Breast epithelium (tissue), 4 donors: ENCODE data around the gene PPM1L. TPM values are rescaled to one million over a fixed set of nuclear protein-coding genes. Genes with fewer than 3 reads are reported as not detected.

ENCODE experiments used
- DNase-seq, 2 donors: peaks; one replicate each; pipeline ENCODE4 v3.0.0-alpha.2; 2019; ENCODE audit warnings: low spot score in 2 of 2
- H3K27ac ChIP-seq, 2 donors: fragments of 200-600 bp; sonication (generic) in 1 of 2; one replicate each; pipeline ENCODE4 v1.5.1; 2016 to 2019; ENCODE audit warnings: mild to moderate bottlenecking in 1 of 2
- H3K27me3 ChIP-seq, 2 donors: fragments of 200-600 bp; sonication (generic) in 1 of 2; one replicate each; pipeline versions ENCODE4 v1.5.1 to v1.6.0; 2017 to 2019; ENCODE audit warnings: control low read depth in 1 of 2, mild to moderate bottlenecking in 1 of 2
- H3K36me3 ChIP-seq: fragments of 200-600 bp; one replicate; pipeline ENCODE4 v1.5.1; 2019
- H3K4me1 ChIP-seq, 2 donors: fragments of 200-600 bp; sonication (generic); one replicate each; pipeline ENCODE4 v1.5.1; 2016 to 2019; ENCODE audit warnings: control low read depth in 1 of 2
- H3K4me3 ChIP-seq, 3 donors: fragments of 200-600 bp; sonication (generic); 1 replicate in 2 of 3; 2 replicates in 1 of 3; pipeline ENCODE4 v1.5.1; 2016 to 2019; ENCODE audit warnings: mild to moderate bottlenecking in 3 of 3, moderate library complexity in 2 of 3
- H3K9me3 ChIP-seq, 2 donors: fragments of 200-600 bp; sonication (generic) in 1 of 2; one replicate each; pipeline ENCODE4 v1.5.1; 2016 to 2019; ENCODE audit warnings: control low read depth in 1 of 2
- CTCF ChIP-seq, 3 donors: fragments of 450-650 bp; IDR thresholded peaks; one replicate each; pipeline ENCODE4 v1.5.1; 2016 to 2017; ENCODE audit warnings: antibody characterized with exemption in 3 of 3, mild to moderate bottlenecking in 3 of 3, moderate library complexity in 3 of 3
- POLR2A ChIP-seq: fragments of 450-650 bp; IDR thresholded peaks from one replicate; pipeline ENCODE4 v1.6.1; 2016; ENCODE audit warnings: antibody characterized with exemption, mild to moderate bottlenecking, moderate library complexity
- POLR2AphosphoS5 ChIP-seq, 3 donors: sonication (generic); formaldehyde crosslinking; IDR thresholded peaks; one replicate each; pipeline ENCODE4 v1.6.1; 2017; ENCODE audit warnings: antibody characterized with exemption in 3 of 3
- intact Hi-C: fragments of 100-400 bp; cut with DNase I; formaldehyde crosslinking; loops from one replicate; pipeline ENCODE4 v1.15.1; 2023; ENCODE audit warnings: low total_unique reads
- total RNA-seq, 3 donors: library from RNA; depleted of rRNA; stranded (reverse); fragments of >200 nt; gene quantifications; one replicate each; pipeline ENCODE4 v1.1.0, GENCODE V29; 2016

PPM1L gene
- total RNA-seq, 3 donors from 2014 or later, result 12.8 to 136 (median 24.6) TPM

- Histone ChIP-seq H3K9me3 (peaks cover 0 to 8% of the 10 kb centered on the region in 2 donors), H3K4me1 (no peaks in the 10 kb centered on the region), H3K4me3 (no peak overlapping the region), H3K27me3 (no peaks in the 10 kb centered on the region), H3K27ac (no peak overlapping the region), H3K36me3 (no peaks in the 10 kb centered on the region)
- intact Hi-C loops, result no loop called here
- no peak for DNase-seq
- no peak for TF ChIP-seq CTCF (IDR thresholded peaks at IDR 0.05)
Measured at GRCh38 chr3:160909917-160910316, 153.9 kb downstream of the PPM1L start.

- Histone ChIP-seq H3K27ac (no peak overlapping the region), H3K27me3 (no peaks in the 10 kb centered on the region), H3K36me3 (no peaks in the 10 kb centered on the region), H3K4me3 (no peak overlapping the region), H3K4me1 (no peaks in the 10 kb centered on the region), H3K9me3 (peaks cover 0 to 5% of the 10 kb centered on the region in 2 donors)
- DNase-seq, result no peak
- TF ChIP-seq POLR2AphosphoS5 (IDR thresholded peaks at IDR 0.05) (no peak), CTCF (IDR thresholded peaks at IDR 0.05) (no peak), POLR2A (no peak)
- intact Hi-C loops, result no loop called here
Measured at GRCh38 chr3:160911411-160911810, 155.4 kb downstream of the PPM1L start.

- no peaks in the 10 kb centered on the region for H3K36me3 ChIP-seq
- TF ChIP-seq POLR2A (no peak), POLR2AphosphoS5 (IDR thresholded peaks at IDR 0.05) (no peak), CTCF (IDR thresholded peaks at IDR 0.05) (no peak)
- no peak overlapping the region for H3K27ac ChIP-seq
- intact Hi-C loops, result no loop called here
- H3K4me1 ChIP-seq, result no peaks in the 10 kb centered on the region
- no peak for DNase-seq
- no peaks in the 10 kb centered on the region for H3K9me3 ChIP-seq
- H3K4me3 ChIP-seq, result no peak overlapping the region
- no peaks in the 10 kb centered on the region for H3K27me3 ChIP-seq
Measured at GRCh38 chr3:160916472-160916871, 160.4 kb downstream of the PPM1L start.

- DNase-seq, result no peak
- Histone ChIP-seq H3K27me3 (no peaks in the 10 kb centered on the region), H3K36me3 (no peaks in the 10 kb centered on the region), H3K9me3 (no peaks in the 10 kb centered on the region), H3K4me3 (no peak overlapping the region), H3K4me1 (no peaks in the 10 kb centered on the region), H3K27ac (no peak overlapping the region)
- intact Hi-C loops, result no loop called here
- TF ChIP-seq POLR2AphosphoS5 (IDR thresholded peaks at IDR 0.05) (no peak), POLR2A (no peak), CTCF (IDR thresholded peaks at IDR 0.05) (no peak)
Measured at GRCh38 chr3:160919942-160920341, 163.9 kb downstream of the PPM1L start.

- Histone ChIP-seq H3K27ac (no peak overlapping the region), H3K4me3 (no peak overlapping the region), H3K4me1 (no peaks in the 10 kb centered on the region), H3K36me3 (no peaks in the 10 kb centered on the region), H3K27me3 (no peaks in the 10 kb centered on the region), H3K9me3 (no peaks in the 10 kb centered on the region)
- TF ChIP-seq POLR2A (no peak), CTCF (IDR thresholded peaks at IDR 0.05) (peak; percentile 44 to 69 (median 53))
- intact Hi-C loops, result no loop called here
- no peak for DNase-seq
Measured at GRCh38 chr3:160921020-160921635, 165.1 kb downstream of the PPM1L start.
